Measurements from ENCODE around the gene PPARG. TPM values are rescaled to one million over a fixed set of nuclear protein-coding genes. Genes with fewer than 3 reads are reported as not detected.

Gene PPARG
- total RNA-seq, 5 donors from 2014 or later (not counting 1 experiment from before 2014, with no cell fraction given), result 0.35 to 0.69 (median 0.63) TPM; not detected in 2

DNA sequence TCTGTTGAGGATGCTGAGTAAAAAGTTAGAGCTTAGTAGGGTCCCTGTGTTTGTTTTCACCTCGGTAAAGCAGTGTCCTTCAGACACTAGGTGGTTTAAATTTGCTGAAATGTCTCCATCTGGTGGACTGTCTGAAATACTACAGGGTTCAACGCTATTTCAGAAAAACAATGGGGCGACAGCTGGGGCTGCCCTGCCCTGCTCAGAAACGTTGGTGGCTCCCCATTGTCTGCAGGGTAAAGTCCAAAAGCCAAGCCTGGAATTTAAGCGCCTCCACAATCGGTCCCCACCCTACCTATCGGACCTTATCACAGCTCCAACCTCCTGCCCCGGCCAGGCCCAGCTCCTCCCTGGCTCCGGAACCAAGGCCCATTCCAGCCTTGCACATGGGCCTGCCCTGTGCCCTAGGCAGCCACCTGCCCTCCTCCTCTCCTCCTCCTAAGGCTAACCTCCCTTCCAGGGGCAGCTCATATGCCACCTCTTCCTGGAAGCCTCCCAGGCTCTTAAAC lies 191.1 kb downstream of the PPARG start:
- ATAC-seq (replicated peaks in 1 of 4), result no peak
- Mint-ChIP-seq H3K27me3 (no peaks in the 10 kb centered on the region), H3K4me1 (peaks cover 17 to 26% (median 22%) of the 10 kb centered on the region in 3 donors), H3K9me3 (no peaks in the 10 kb centered on the region), H3K36me3 (no peaks in the 10 kb centered on the region), H3K27ac (no peak overlapping the region), H3K4me3 (no peak overlapping the region)
- Histone ChIP-seq H3K4me1 (ENCODE audit: control insufficient read depth in 1 of 2, extremely low read depth in 1 of 2, insufficient read depth in 2 of 2, low read length in 2 of 2) (peaks cover 14 to 23% of the 10 kb centered on the region in 2 experiments), H3K4me3 (ENCODE audit: control insufficient read depth in 1 of 2, extremely low read depth in 1 of 2, low read length in 1 of 2) (no peak overlapping the region), H3K27ac (ENCODE audit: low read length) (no peak overlapping the region), H3K27me3 (replicated peaks in 1 of 2; ENCODE audit: control insufficient read depth in 2 of 2, extremely low read depth in 1 of 2, insufficient read depth in 2 of 2, low read length in 1 of 2) (peaks cover 0 to 4% of the 10 kb centered on the region in 2 experiments), H3K9me3 (no peaks in the 10 kb centered on the region), H3K36me3 (ENCODE audit: control insufficient read depth in 2 of 2, extremely low read depth in 1 of 2, insufficient read depth in 1 of 2, low read length in 1 of 2) (no peaks in the 10 kb centered on the region)
- WGBS (ENCODE audit: insufficient coverage), result 16% methylated on average over 7 of the region's 9 CpGs
- peak in 7 of 35 experiments; percentile 3 to 71 (median 13) for DNase-seq
- CTCF ChIA-PET, result interaction anchor here (0.6 to 3.8 kb wide), 17 partner anchors 9 to 348 kb away, joined by 3 to 35 read pairs (median 5); no protein-coding TSS in a partner anchor
- POLR2A ChIA-PET, result interaction anchor here in 1 of 2 donors (0.5 to 0.8 kb wide), 2 partner anchors 186 to 348 kb away, joined by 4 read pairs; no protein-coding TSS in a partner anchor

GRCh38 chr3:12483410-12483809 lies 194.5 kb downstream of the PPARG start:
- Histone ChIP-seq H3K27me3 (replicated peaks in 1 of 2; ENCODE audit: control insufficient read depth in 2 of 2, extremely low read depth in 1 of 2, insufficient read depth in 2 of 2, low read length in 1 of 2) (peaks cover 0 to 4% of the 10 kb centered on the region in 2 experiments), H3K9me3 (no peaks in the 10 kb centered on the region), H3K4me1 (ENCODE audit: control insufficient read depth in 1 of 2, extremely low read depth in 1 of 2, insufficient read depth in 2 of 2, low read length in 2 of 2) (peaks cover 19 to 30% of the 10 kb centered on the region in 2 experiments), H3K4me3 (ENCODE audit: control insufficient read depth in 1 of 2, extremely low read depth in 1 of 2, low read length in 1 of 2) (peak overlapping the region; percentile 44 to 85), H3K36me3 (ENCODE audit: control insufficient read depth in 2 of 2, extremely low read depth in 1 of 2, insufficient read depth in 1 of 2, low read length in 1 of 2) (no peaks in the 10 kb centered on the region), H3K27ac (ENCODE audit: low read length) (peak overlapping the region; percentile 80)
- Mint-ChIP-seq H3K4me3 (peak overlapping the region; percentile 90 to 93 (median 91)), H3K4me1 (peaks cover 36 to 47% (median 39%) of the 10 kb centered on the region in 3 donors), H3K27me3 (no peaks in the 10 kb centered on the region), H3K9me3 (no peaks in the 10 kb centered on the region), H3K27ac (peak overlapping the region; percentile 90 to 95), H3K36me3 (peaks cover 1% of the 10 kb centered on the region)
- no CpG with 5 or more reads among the region's 1 CpG for WGBS (ENCODE audit: insufficient coverage)
- peak in 1 of 35 experiments; percentile 30 for DNase-seq
- ATAC-seq (replicated peaks in 1 of 4), result no peak
- ChIA-PET POLR2A (no interaction called here), CTCF (interaction anchor here (1.5 to 2.5 kb wide), 2 partner anchors 347 to 348 kb away, joined by 3 to 9 read pairs; no protein-coding TSS in a partner anchor)

DNA sequence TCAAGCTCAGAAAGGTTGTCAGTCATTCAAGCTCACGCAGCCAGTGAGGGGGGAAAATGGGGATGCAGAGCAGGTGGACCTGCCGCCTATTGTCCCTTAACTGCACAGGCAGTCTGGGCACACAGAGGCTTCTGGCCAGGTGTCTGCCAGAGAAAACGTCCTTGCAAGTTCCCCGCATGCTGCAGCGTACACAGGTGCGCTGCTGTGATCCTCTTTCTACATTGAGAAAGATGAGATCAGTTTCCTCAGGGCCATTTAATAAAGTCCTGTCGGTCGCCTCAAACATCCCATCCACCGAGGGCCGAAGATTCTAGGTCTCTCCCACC lies 195.0 kb downstream of the PPARG start:
- ChIA-PET POLR2A (interaction anchor here in 1 of 2 donors (0.8 kb wide), 1 partner anchor 358 kb away, joined by 3 read pairs; no protein-coding TSS in a partner anchor), CTCF (interaction anchor here (0.7 to 2.5 kb wide), 4 partner anchors 180 to 1212 kb away, joined by 3 to 9 read pairs (median 4); partner anchors contain the start of genes ATG7 (in 1 of the 2) and RAF1 (in 1 of the 2))
- ATAC-seq (replicated peaks in 1 of 4) (no peak), DNase-seq (peak in 1 of 35 experiments; percentile 6)
- Mint-ChIP-seq H3K27me3 (no peaks in the 10 kb centered on the region), H3K4me3 (peak overlapping the region; percentile 90 to 93 (median 91)), H3K9me3 (no peaks in the 10 kb centered on the region), H3K36me3 (peaks cover 3% of the 10 kb centered on the region), H3K4me1 (peaks cover 38 to 50% (median 43%) of the 10 kb centered on the region in 3 donors), H3K27ac (peak overlapping the region; percentile 90 to 95)
- Histone ChIP-seq H3K27ac (ENCODE audit: low read length) (peak overlapping the region; percentile 80), H3K36me3 (ENCODE audit: control insufficient read depth in 2 of 2, extremely low read depth in 1 of 2, insufficient read depth in 1 of 2, low read length in 1 of 2) (peaks cover 0 to under 1% of the 10 kb centered on the region in 2 donors), H3K4me3 (ENCODE audit: control insufficient read depth in 1 of 2, extremely low read depth in 1 of 2, low read length in 1 of 2) (peak overlapping the region; percentile 44 to 85), H3K9me3 (no peaks in the 10 kb centered on the region), H3K4me1 (ENCODE audit: control insufficient read depth in 1 of 2, extremely low read depth in 1 of 2, insufficient read depth in 2 of 2, low read length in 2 of 2) (peaks cover 19 to 30% of the 10 kb centered on the region in 2 experiments), H3K27me3 (replicated peaks in 1 of 2; ENCODE audit: control insufficient read depth in 2 of 2, extremely low read depth in 1 of 2, insufficient read depth in 2 of 2, low read length in 1 of 2) (peaks cover 0 to 4% of the 10 kb centered on the region in 2 experiments)
- WGBS (ENCODE audit: insufficient coverage), result 5% methylated on average over 10 of the region's 10 CpGs

Other genes with a start within 250 kb of the PPARG start
- not detected for gene TIMP4, start 130.2 kb upstream of the PPARG start, total RNA-seq
- 10 to 100 TPM; 11.7 to 20.9 (median 18.2) TPM for gene TSEN2, start 195.4 kb downstream of the PPARG start, total RNA-seq

Measured in T-cell (primary cell).